ENCODE measurements around the gene HPSE2. TPM values are rescaled to one million over a fixed set of nuclear protein-coding genes. Genes with fewer than 3 reads are reported as not detected.

The HPSE2 gene
- total RNA-seq, 1 experiment from 2014 or later: 0.03 TPM

- in situ Hi-C loops (cut with HindIII; ENCODE audit: low pct_unique_long_range_greater_than_20kb, low sequenced_read_pairs): no loop called here
- DNase-seq (ENCODE audit: low read depth, low spot score): no peak
These were observed 801.5 kb downstream of the HPSE2 start for GRCh38 chr10:98433881-98434732.

- in situ Hi-C loops (cut with HindIII; ENCODE audit: low pct_unique_long_range_greater_than_20kb, low sequenced_read_pairs): no loop called here
These were observed 802.3 kb downstream of the HPSE2 start for GRCh38 chr10:98433371-98433770.

GRCh38 chr10:98432330-98432729 is 803.3 kb downstream of the HPSE2 start:
- in situ Hi-C loops (cut with HindIII; ENCODE audit: low pct_unique_long_range_greater_than_20kb, low sequenced_read_pairs): no loop called here
- no peak for DNase-seq (ENCODE audit: low read depth, low spot score)

More at GRCh38 chr10:98433371-98433770, 802.3 kb downstream of the HPSE2 start:
- DNase-seq (ENCODE audit: low read depth, low spot score): no peak

GRCh38 chr10:98431016-98431415 is 804.6 kb downstream of the HPSE2 start:
- in situ Hi-C loops (cut with HindIII; ENCODE audit: low pct_unique_long_range_greater_than_20kb, low sequenced_read_pairs): no loop called here
- DNase-seq (ENCODE audit: low read depth, low spot score): no peak

- DNase-seq (ENCODE audit: low read depth, low spot score): no peak
- in situ Hi-C loops (cut with HindIII; ENCODE audit: low pct_unique_long_range_greater_than_20kb, low sequenced_read_pairs): no loop called here
These were observed 805.2 kb downstream of the HPSE2 start for GRCh38 chr10:98430427-98430826.

GRCh38 chr10:98429320-98430072 is 806.2 kb downstream of the HPSE2 start:
- no peak for DNase-seq (ENCODE audit: low read depth, low spot score)
- in situ Hi-C loops (cut with HindIII; ENCODE audit: low pct_unique_long_range_greater_than_20kb, low sequenced_read_pairs): no loop called here

- no peak for DNase-seq (ENCODE audit: low read depth, low spot score)
- in situ Hi-C loops (cut with HindIII; ENCODE audit: low pct_unique_long_range_greater_than_20kb, low sequenced_read_pairs): no loop called here
These were observed 808.6 kb downstream of the HPSE2 start for GRCh38 chr10:98427011-98427515.

GRCh38 chr10:98425511-98426352 is 809.9 kb downstream of the HPSE2 start:
- DNase-seq (ENCODE audit: low read depth, low spot score): peak; percentile 73
- in situ Hi-C loops (cut with HindIII; ENCODE audit: low pct_unique_long_range_greater_than_20kb, low sequenced_read_pairs): no loop called here

GRCh38 chr10:98424295-98425254 is 811.1 kb downstream of the HPSE2 start:
- in situ Hi-C loops (cut with HindIII; ENCODE audit: low pct_unique_long_range_greater_than_20kb, low sequenced_read_pairs): no loop called here
- no peak for DNase-seq (ENCODE audit: low read depth, low spot score)

GRCh38 chr10:98423691-98424120 is 811.9 kb downstream of the HPSE2 start:
- DNase-seq (ENCODE audit: low read depth, low spot score): peak; percentile 58
- in situ Hi-C loops (cut with HindIII; ENCODE audit: low pct_unique_long_range_greater_than_20kb, low sequenced_read_pairs): no loop called here

- in situ Hi-C loops (cut with HindIII; ENCODE audit: low pct_unique_long_range_greater_than_20kb, low sequenced_read_pairs): no loop called here
- DNase-seq (ENCODE audit: low read depth, low spot score): no peak
These were observed 813.5 kb downstream of the HPSE2 start for GRCh38 chr10:98422182-98422581.

- no peak for DNase-seq (ENCODE audit: low read depth, low spot score)
- in situ Hi-C loops (cut with HindIII; ENCODE audit: low pct_unique_long_range_greater_than_20kb, low sequenced_read_pairs): no loop called here
These were observed 814.9 kb downstream of the HPSE2 start for GRCh38 chr10:98420786-98421185.

- in situ Hi-C loops (cut with HindIII; ENCODE audit: low pct_unique_long_range_greater_than_20kb, low sequenced_read_pairs): no loop called here
- no peak for DNase-seq (ENCODE audit: low read depth, low spot score)
These were observed 816.0 kb downstream of the HPSE2 start for GRCh38 chr10:98419469-98420261.

- no peak for DNase-seq (ENCODE audit: low read depth, low spot score)
- in situ Hi-C loops (cut with HindIII; ENCODE audit: low pct_unique_long_range_greater_than_20kb, low sequenced_read_pairs): no loop called here
These were observed 816.8 kb downstream of the HPSE2 start for GRCh38 chr10:98418665-98419468.

GRCh38 chr10:98417973-98418664 is 817.5 kb downstream of the HPSE2 start:
- in situ Hi-C loops (cut with HindIII; ENCODE audit: low pct_unique_long_range_greater_than_20kb, low sequenced_read_pairs): no loop called here
- DNase-seq (ENCODE audit: low read depth, low spot score): no peak
